ENCODE results near the gene PRKCE. TPM values are rescaled to one million over a fixed set of nuclear protein-coding genes. Genes with fewer than 3 reads are reported as not detected.

The PRKCE gene
- total and polyA plus RNA-seq, 2 donors (not counting 1 experiment from before 2014, with no cell fraction given) = 14.1 to 19.0 TPM

DNA sequence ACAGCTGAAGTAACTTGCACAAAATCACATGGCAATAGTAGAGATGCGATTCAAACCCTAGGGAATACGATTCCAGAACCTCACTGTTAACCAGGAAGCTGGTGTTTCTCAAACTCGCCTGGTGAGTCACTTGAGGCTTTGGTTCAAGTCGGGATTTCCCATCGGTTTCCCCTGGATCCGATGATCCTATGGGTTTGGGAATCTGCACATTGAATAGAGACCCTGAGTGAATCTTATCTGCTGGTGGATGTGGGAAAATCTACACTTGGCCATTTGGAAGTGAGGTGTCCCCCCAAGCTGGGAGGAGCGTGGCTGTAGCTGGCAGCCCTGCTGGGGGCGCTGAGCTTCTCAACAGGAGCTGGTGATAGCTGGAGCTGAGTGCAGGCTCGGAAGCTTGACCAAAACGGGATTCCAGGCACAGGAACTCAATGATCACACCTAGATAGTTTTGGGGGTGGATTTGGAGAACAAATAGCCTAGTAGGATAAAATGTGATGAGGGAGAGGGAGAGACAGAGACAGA lies 135.4 kb downstream of the PRKCE start:
- Histone ChIP-seq H3K4me1 (ENCODE audit: control insufficient read depth, extremely low read depth, insufficient read depth, low read length) (no peaks in the 10 kb centered on the region), H3K4me2 (ENCODE audit: extremely low read depth, insufficient read depth, low read length) (no peak overlapping the region), H3K79me2 (ENCODE audit: control insufficient read depth, insufficient read depth, low read length) (no peaks in the 10 kb centered on the region), H3K27ac (ENCODE audit: insufficient read depth, low read length) (no peak overlapping the region), H3K27me3 (ENCODE audit: control insufficient read depth, insufficient read depth, low read length) (no peaks in the 10 kb centered on the region), H2AFZ (ENCODE audit: low read length) (no peak overlapping the region), H3K9me3 (ENCODE audit: control insufficient read depth, insufficient read depth, low read depth, low read length) (no peaks in the 10 kb centered on the region), H3K4me3 (replicated peaks in 1 of 4; ENCODE audit: control extremely low read depth in 1 of 4, insufficient read depth in 1 of 4, low read depth in 3 of 4, low read length in 4 of 4) (no peak overlapping the region), H3K9ac (ENCODE audit: insufficient read depth, low read length) (no peak overlapping the region), H3K36me3 (ENCODE audit: control insufficient read depth, insufficient read depth, low read length) (no peaks in the 10 kb centered on the region), H4K20me1 (ENCODE audit: control insufficient read depth, extremely low read depth, insufficient read depth, low read length) (no peaks in the 10 kb centered on the region)
- no peak for DNase-seq (ENCODE audit: low read depth in 2 of 2)
- TF ChIP-seq, protein P1, sequence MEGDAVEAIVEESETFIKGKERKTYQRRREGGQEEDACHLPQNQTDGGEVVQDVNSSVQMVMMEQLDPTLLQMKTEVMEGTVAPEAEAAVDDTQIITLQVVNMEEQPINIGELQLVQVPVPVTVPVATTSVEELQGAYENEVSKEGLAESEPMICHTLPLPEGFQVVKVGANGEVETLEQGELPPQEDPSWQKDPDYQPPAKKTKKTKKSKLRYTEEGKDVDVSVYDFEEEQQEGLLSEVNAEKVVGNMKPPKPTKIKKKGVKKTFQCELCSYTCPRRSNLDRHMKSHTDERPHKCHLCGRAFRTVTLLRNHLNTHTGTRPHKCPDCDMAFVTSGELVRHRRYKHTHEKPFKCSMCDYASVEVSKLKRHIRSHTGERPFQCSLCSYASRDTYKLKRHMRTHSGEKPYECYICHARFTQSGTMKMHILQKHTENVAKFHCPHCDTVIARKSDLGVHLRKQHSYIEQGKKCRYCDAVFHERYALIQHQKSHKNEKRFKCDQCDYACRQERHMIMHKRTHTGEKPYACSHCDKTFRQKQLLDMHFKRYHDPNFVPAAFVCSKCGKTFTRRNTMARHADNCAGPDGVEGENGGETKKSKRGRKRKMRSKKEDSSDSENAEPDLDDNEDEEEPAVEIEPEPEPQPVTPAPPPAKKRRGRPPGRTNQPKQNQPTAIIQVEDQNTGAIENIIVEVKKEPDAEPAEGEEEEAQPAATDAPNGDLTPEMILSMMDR (conservative IDR thresholded peaks at IDR 0.05 in 1 of 2, IDR thresholded peaks at IDR 0.05 in 1 of 2; ENCODE audit: low read depth in 1 of 2, low read length in 2 of 2) = no peak
- TF ChIP-seq EZH2 (IDR thresholded peaks at IDR 0.05; ENCODE audit: low read length, missing control alignments) = no peak

DNA sequence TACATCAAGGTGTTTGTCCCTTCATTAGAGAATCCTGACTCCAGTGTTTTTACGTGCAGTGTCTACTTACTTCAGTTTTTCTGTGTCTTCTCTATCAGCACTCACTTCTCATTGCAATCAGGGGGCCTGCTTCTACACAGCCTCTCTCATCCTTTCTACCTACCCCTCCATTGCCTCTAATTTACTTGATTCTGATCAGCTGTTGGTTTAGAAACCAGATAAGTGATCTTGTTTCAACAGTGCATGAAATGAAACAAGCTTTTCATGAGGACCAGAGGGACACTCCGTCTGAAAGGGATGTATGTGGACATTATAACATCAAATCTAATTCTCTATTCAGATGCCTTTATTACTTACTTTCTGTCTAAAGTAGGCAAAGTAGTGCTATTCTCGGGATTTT lies 136.9 kb downstream of the PRKCE start:
- H3K9ac ChIP-seq (ENCODE audit: insufficient read depth, low read length) = no peak overlapping the region
- TF ChIP-seq, protein P1 (conservative IDR thresholded peaks at IDR 0.05 in 1 of 2, IDR thresholded peaks at IDR 0.05 in 1 of 2; ENCODE audit: low read depth in 1 of 2, low read length in 2 of 2) = no peak
- TF ChIP-seq EZH2 (IDR thresholded peaks at IDR 0.05; ENCODE audit: low read length, missing control alignments) = no peak

DNA sequence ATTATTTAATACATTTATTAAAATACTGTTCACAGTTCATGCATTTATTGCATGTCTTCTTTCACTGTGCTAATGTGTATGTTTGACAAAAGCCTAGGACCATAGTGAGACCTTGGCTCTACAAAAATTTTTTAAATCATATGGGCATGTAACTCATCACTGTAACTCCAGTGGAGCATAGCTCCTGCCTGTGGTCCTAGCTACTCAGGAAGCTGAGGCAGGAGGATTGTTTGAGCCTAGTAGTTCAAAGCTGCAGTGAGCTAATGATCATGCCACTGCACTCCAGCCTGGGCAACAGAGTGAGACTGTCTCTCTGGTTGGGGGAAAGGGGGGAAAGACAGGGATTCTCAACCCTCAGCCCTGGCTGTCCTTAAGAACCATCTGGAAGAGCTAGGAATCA lies 137.8 kb downstream of the PRKCE start:
- H3K36me3 ChIP-seq (ENCODE audit: control insufficient read depth, insufficient read depth, low read length) = no peaks in the 10 kb centered on the region
- TF ChIP-seq, protein P1 (conservative IDR thresholded peaks at IDR 0.05 in 1 of 2, IDR thresholded peaks at IDR 0.05 in 1 of 2; ENCODE audit: low read depth in 1 of 2, low read length in 2 of 2) = no peak
- TF ChIP-seq EZH2 (IDR thresholded peaks at IDR 0.05; ENCODE audit: low read length, missing control alignments) = no peak
- H3K4me1 ChIP-seq (ENCODE audit: control insufficient read depth, extremely low read depth, insufficient read depth, low read length) = no peaks in the 10 kb centered on the region
- H3K27me3 ChIP-seq (ENCODE audit: control insufficient read depth, insufficient read depth, low read length) = no peaks in the 10 kb centered on the region
- no peaks in the 10 kb centered on the region for H4K20me1 ChIP-seq (ENCODE audit: control insufficient read depth, extremely low read depth, insufficient read depth, low read length)
- H3K4me3 ChIP-seq (replicated peaks in 1 of 4; ENCODE audit: control extremely low read depth in 1 of 4, insufficient read depth in 1 of 4, low read depth in 3 of 4, low read length in 4 of 4) = no peak overlapping the region
- no peaks in the 10 kb centered on the region for H3K79me2 ChIP-seq (ENCODE audit: control insufficient read depth, insufficient read depth, low read length)
- H3K27ac ChIP-seq (ENCODE audit: insufficient read depth, low read length) = no peak overlapping the region
- no peak for DNase-seq (ENCODE audit: low read depth in 2 of 2)
- H3K9me3 ChIP-seq (ENCODE audit: control insufficient read depth, insufficient read depth, low read depth, low read length) = no peaks in the 10 kb centered on the region
- H2AFZ ChIP-seq (ENCODE audit: low read length) = no peak overlapping the region
- H3K9ac ChIP-seq (ENCODE audit: insufficient read depth, low read length) = no peak overlapping the region
- no peak overlapping the region for H3K4me2 ChIP-seq (ENCODE audit: extremely low read depth, insufficient read depth, low read length)

More for the DNA sequence above, 136.9 kb downstream of the PRKCE start:
- Histone ChIP-seq H3K4me2 (ENCODE audit: extremely low read depth, insufficient read depth, low read length) (no peak overlapping the region), H3K4me1 (ENCODE audit: control insufficient read depth, extremely low read depth, insufficient read depth, low read length) (no peaks in the 10 kb centered on the region), H2AFZ (ENCODE audit: low read length) (no peak overlapping the region), H3K79me2 (ENCODE audit: control insufficient read depth, insufficient read depth, low read length) (no peaks in the 10 kb centered on the region), H3K27ac (ENCODE audit: insufficient read depth, low read length) (no peak overlapping the region), H3K9me3 (ENCODE audit: control insufficient read depth, insufficient read depth, low read depth, low read length) (no peaks in the 10 kb centered on the region), H3K36me3 (ENCODE audit: control insufficient read depth, insufficient read depth, low read length) (no peaks in the 10 kb centered on the region), H3K27me3 (ENCODE audit: control insufficient read depth, insufficient read depth, low read length) (no peaks in the 10 kb centered on the region), H4K20me1 (ENCODE audit: control insufficient read depth, extremely low read depth, insufficient read depth, low read length) (no peaks in the 10 kb centered on the region), H3K4me3 (replicated peaks in 1 of 4; ENCODE audit: control extremely low read depth in 1 of 4, insufficient read depth in 1 of 4, low read depth in 3 of 4, low read length in 4 of 4) (no peak overlapping the region)
- DNase-seq (ENCODE audit: low read depth in 2 of 2) = no peak

Measured in fibroblast of lung (primary cell).